Measurements from ENCODE around the gene ACY1. TPM values are rescaled to one million over a fixed set of nuclear protein-coding genes. Genes with fewer than 3 reads are reported as not detected.

The ACY1 gene
- total RNA-seq, 1 donor from 2014 or later: 26.7 TPM

DNA sequence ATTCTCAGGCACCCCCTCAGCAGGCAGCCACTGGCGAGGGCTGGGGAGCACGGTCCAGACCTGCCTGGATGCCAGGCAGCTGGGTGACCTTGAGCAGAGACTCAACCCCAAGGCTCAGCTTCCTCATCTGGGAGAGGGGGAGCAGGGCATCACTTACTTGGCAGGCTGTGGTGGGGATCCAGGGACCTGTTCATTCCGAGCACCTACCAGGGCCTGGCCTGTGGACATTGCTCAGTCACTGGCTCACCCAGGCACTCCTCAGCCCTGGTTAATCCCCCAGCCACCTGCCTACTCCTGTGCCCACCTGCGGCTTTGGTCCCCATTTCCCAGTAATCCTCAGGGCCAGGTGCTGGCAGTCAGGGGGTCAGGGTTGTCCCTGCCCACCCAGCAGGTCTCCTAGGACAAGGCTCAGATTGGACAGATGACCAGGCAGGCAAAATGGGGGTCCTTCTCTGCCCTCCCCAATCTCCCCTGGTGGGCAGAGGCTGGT, 21.6 kb downstream of the ACY1 start:
- H3K4me1 Mint-ChIP-seq: peaks cover 5% of the 10 kb centered on the region
- ATAC-seq (ENCODE audit: low read depth) (no peak), DNase-seq (no peak)
- H3K4me3 Mint-ChIP-seq: no peak overlapping the region
- H3K36me3 Mint-ChIP-seq (ENCODE audit: low read depth): no peaks in the 10 kb centered on the region
- H3K27ac Mint-ChIP-seq: no peak overlapping the region
- ChIA-PET POLR2A (interaction anchor here (0.6 kb wide), 1 partner anchor 333 kb away, joined by 3 read pairs; no protein-coding TSS in a partner anchor), CTCF (interaction anchor here (4.5 to 6.1 kb wide), 3 partner anchors 52 to 138 kb away, joined by 24 to 78 read pairs (median 38); partner anchors contain the start of gene DUSP7)
- H3K9me3 Mint-ChIP-seq: no peaks in the 10 kb centered on the region
- TF ChIP-seq, protein P1, sequence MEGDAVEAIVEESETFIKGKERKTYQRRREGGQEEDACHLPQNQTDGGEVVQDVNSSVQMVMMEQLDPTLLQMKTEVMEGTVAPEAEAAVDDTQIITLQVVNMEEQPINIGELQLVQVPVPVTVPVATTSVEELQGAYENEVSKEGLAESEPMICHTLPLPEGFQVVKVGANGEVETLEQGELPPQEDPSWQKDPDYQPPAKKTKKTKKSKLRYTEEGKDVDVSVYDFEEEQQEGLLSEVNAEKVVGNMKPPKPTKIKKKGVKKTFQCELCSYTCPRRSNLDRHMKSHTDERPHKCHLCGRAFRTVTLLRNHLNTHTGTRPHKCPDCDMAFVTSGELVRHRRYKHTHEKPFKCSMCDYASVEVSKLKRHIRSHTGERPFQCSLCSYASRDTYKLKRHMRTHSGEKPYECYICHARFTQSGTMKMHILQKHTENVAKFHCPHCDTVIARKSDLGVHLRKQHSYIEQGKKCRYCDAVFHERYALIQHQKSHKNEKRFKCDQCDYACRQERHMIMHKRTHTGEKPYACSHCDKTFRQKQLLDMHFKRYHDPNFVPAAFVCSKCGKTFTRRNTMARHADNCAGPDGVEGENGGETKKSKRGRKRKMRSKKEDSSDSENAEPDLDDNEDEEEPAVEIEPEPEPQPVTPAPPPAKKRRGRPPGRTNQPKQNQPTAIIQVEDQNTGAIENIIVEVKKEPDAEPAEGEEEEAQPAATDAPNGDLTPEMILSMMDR (IDR thresholded peaks at IDR 0.05): no peak
- intact Hi-C loops (cut with micrococcal nuclease): loop anchor here (5.0 kb wide), 2 partner anchors 217 to 272 kb away; partner anchors contain the start of gene WDR82
- peaks cover 2% of the 10 kb centered on the region for H3K27me3 Mint-ChIP-seq

DNA sequence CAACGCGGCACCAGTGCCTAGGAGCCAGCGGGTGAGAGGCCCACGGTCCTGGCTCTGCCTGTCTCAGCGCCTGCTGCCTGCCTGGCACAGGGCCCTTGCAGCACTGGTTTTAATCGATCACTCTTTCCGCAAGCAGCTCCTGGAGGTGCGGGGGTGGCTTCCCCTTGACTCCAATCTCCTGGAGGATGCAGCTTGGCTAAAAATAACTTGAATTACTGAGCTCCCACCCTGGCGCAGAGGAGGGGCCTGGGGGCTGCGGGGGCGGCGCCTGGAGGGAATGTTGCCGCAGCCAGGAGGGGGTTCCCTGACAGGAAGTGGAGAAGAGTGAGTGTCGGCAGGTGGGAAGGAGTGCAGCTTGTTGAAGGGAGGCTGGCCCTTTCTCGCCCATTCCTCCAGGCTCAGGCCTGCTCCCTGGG, 22.2 kb downstream of the ACY1 start:
- TF ChIP-seq, protein P1 (IDR thresholded peaks at IDR 0.05): no peak
- intact Hi-C loops (cut with micrococcal nuclease): no loop called here
- Mint-ChIP-seq H3K27me3 (peaks cover 2% of the 10 kb centered on the region), H3K4me1 (peaks cover 5% of the 10 kb centered on the region), H3K27ac (no peak overlapping the region), H3K9me3 (no peaks in the 10 kb centered on the region), H3K36me3 (ENCODE audit: low read depth) (no peaks in the 10 kb centered on the region), H3K4me3 (no peak overlapping the region)
- DNase-seq: no peak
- CTCF ChIA-PET: interaction anchor here (5.5 to 6.1 kb wide), 2 partner anchors 51 to 138 kb away, joined by 24 to 78 read pairs; partner anchors contain the start of gene DUSP7
- POLR2A ChIA-PET: no interaction called here
- ATAC-seq (ENCODE audit: low read depth): no peak

DNA sequence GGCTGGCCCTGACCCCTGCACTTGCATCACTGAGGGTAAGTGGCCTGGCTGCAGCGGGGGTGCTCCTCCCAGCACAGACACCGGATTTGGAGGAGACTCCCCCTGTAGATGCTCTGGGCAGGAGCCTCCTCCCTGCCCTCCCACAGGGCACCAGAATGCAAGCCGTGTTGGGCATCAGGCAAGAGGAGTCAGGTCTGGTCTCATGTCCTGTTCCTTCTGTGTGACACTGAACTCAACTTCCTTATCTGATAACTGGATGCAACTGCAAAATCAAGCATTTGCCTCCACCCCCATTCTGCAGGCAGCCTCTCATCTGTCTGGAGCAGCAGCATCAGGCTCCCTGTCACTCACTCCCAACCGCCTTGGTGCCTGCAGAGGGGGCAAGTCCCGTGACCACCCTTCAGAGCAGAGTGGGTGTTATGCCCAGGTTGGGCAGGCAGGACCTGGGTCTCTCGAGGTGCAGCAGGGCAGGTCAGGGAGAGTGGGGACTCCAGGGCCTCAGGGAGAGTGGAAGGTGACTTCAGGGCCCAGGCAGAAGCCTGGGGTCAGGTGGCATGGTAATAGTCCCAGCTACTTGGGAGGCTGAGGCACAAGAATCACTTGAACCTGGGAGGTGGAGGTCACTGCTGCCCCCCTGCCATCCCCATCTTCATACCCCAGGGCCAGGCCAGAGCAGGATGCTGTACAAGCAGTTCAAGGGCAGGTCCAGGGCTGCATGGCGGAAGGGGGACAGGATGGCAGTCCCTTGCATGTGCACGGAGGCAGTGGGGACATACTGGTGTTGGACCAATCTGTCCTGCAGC, 22.9 kb downstream of the ACY1 start:
- H3K27me3 Mint-ChIP-seq: peaks cover 2% of the 10 kb centered on the region
- no peak for DNase-seq
- ChIA-PET CTCF (interaction anchor here (5.5 kb wide), 1 partner anchor 50 kb away, joined by 24 read pairs; the partner anchor contains the start of gene DUSP7), POLR2A (no interaction called here)
- no peak overlapping the region for H3K27ac Mint-ChIP-seq
- TF ChIP-seq, protein P1 (IDR thresholded peaks at IDR 0.05): no peak
- H3K36me3 Mint-ChIP-seq (ENCODE audit: low read depth): no peaks in the 10 kb centered on the region
- no peaks in the 10 kb centered on the region for H3K9me3 Mint-ChIP-seq
- intact Hi-C loops (cut with micrococcal nuclease): no loop called here
- H3K4me1 Mint-ChIP-seq: peaks cover 5% of the 10 kb centered on the region
- no peak for ATAC-seq (ENCODE audit: low read depth)
- no peak overlapping the region for H3K4me3 Mint-ChIP-seq

DNA sequence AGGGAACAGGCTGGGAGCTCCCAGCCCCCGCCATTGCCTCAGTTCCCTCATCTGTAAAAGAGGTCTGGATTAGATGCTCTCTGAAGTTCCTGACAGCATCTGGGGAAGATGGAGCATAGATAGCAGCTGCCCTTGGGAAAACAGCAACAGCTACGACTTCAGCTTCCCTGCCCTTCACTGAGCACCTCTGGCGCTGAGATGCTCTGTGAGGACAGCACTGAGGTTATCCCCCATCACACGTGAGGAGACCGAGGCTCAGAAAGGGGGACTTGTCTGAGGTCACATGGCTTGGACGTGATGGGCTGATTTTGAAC, 23.4 kb downstream of the ACY1 start:
- ATAC-seq (ENCODE audit: low read depth) (no peak), DNase-seq (no peak)
- TF ChIP-seq, protein P1 (IDR thresholded peaks at IDR 0.05): no peak
- H3K4me3 Mint-ChIP-seq: no peak overlapping the region
- H3K9me3 Mint-ChIP-seq: no peaks in the 10 kb centered on the region
- no peaks in the 10 kb centered on the region for H3K4me1 Mint-ChIP-seq
- POLR2A ChIA-PET: no interaction called here
- H3K27me3 Mint-ChIP-seq: peaks cover 2% of the 10 kb centered on the region
- no peak overlapping the region for H3K27ac Mint-ChIP-seq
- intact Hi-C loops (cut with micrococcal nuclease): no loop called here
- no peaks in the 10 kb centered on the region for H3K36me3 Mint-ChIP-seq (ENCODE audit: low read depth)
- CTCF ChIA-PET: no interaction called here

DNA sequence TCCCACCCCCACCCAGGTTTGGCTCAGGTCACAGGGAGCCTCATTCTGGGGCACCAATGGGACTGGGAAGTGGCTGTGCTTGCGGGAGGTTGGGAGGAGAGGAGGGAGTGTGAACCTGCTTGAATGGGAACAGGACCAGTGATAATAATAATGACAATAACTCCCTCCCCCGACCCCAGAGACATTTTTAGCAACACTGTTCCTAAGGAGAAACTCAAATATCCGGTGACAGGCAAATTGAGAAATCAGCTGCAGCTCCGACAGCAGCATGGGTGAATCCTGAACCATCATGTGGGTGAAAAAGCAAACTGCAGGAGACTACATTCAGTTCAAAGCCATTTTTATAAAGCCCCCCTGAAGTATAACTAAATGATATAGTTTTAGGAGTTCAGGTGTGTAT, 24.0 kb downstream of the ACY1 start:
- peaks cover 2% of the 10 kb centered on the region for H3K27me3 Mint-ChIP-seq
- no peaks in the 10 kb centered on the region for H3K4me1 Mint-ChIP-seq
- POLR2A ChIA-PET: no interaction called here
- H3K27ac Mint-ChIP-seq: no peak overlapping the region
- DNase-seq (no peak), ATAC-seq (ENCODE audit: low read depth) (no peak)
- intact Hi-C loops (cut with micrococcal nuclease): no loop called here
- TF ChIP-seq, protein P1 (IDR thresholded peaks at IDR 0.05): no peak
- H3K36me3 Mint-ChIP-seq (ENCODE audit: low read depth): no peaks in the 10 kb centered on the region
- H3K4me3 Mint-ChIP-seq: no peak overlapping the region
- H3K9me3 Mint-ChIP-seq: no peaks in the 10 kb centered on the region
- CTCF ChIA-PET: no interaction called here

All from activated B cell treated with CpG ODN at 0.5 μM for 24 hours (primary cell).